ENCODE results near the gene XYLT1.

The XYLT1 gene

GRCh38 chr16:17258077-17258599 is 212.6 kb downstream of the XYLT1 start:
- Histone ChIP-seq H3K27ac (ENCODE audit: extremely low read depth, low read depth, low read length) (no peak overlapping the region), H3K36me3 (ENCODE audit: control insufficient read depth in 2 of 2, insufficient read depth in 1 of 2, low read length in 2 of 2) (no peaks in the 10 kb centered on the region), H3K4me1 (ENCODE audit: control insufficient read depth, insufficient read depth, low read length) (no peaks in the 10 kb centered on the region), H3K9me3 (ENCODE audit: control insufficient read depth, insufficient read depth, low read depth, low read length) (no peaks in the 10 kb centered on the region), H3K4me3 (ENCODE audit: low read depth, low read length) (no peak overlapping the region)
- no peak for TF ChIP-seq GLI4 (tag by site-specific recombination; IDR thresholded peaks at IDR 0.05)
- peak; percentile 43; the same call in 1 of the 2 replicates for TF ChIP-seq PRDM1 (tag by site-specific recombination; IDR thresholded peaks at IDR 0.05)
- peak; percentile 55 for TF ChIP-seq ZNF366 (tag by site-specific recombination; conservative IDR thresholded peaks at IDR 0.05)
- no peak for TF ChIP-seq ZNF121 (tag by site-specific recombination; IDR thresholded peaks at IDR 0.05)
- TF ChIP-seq ZNF391 (tag by site-specific recombination; IDR thresholded peaks at IDR 0.05; ENCODE audit: borderline replicate concordance, low read depth): no peak
- TF ChIP-seq ZBTB48 (tag by site-specific recombination; IDR thresholded peaks at IDR 0.05): no peak
- TF ChIP-seq ZNF529 (tag by site-specific recombination; IDR thresholded peaks at IDR 0.05; ENCODE audit: insufficient replicate concordance): no peak
- TF ChIP-seq KLF9 (tag by site-specific recombination; IDR thresholded peaks at IDR 0.05; ENCODE audit: low read depth): no peak
- TF ChIP-seq BCL11A (tag by site-specific recombination; IDR thresholded peaks at IDR 0.05; ENCODE audit: low read depth): no peak
- ChIA-PET POLR2A (no interaction called here), CTCF (no interaction called here)

GRCh38 chr16:17257426-17258023 is 213.2 kb downstream of the XYLT1 start:
- ChIA-PET POLR2A (no interaction called here), CTCF (no interaction called here)
- no peak overlapping the region for H3K27ac ChIP-seq (ENCODE audit: extremely low read depth, low read depth, low read length)
- H3K4me1 ChIP-seq (ENCODE audit: control insufficient read depth, insufficient read depth, low read length): no peaks in the 10 kb centered on the region
- H3K4me3 ChIP-seq (ENCODE audit: low read depth, low read length): no peak overlapping the region
- TF ChIP-seq ZBTB20 (tag by site-specific recombination; IDR thresholded peaks at IDR 0.05): no peak
- TF ChIP-seq ZEB2 (tag by site-specific recombination; IDR thresholded peaks at IDR 0.05): no peak
- TF ChIP-seq ZNF366 (tag by site-specific recombination; conservative IDR thresholded peaks at IDR 0.05): no peak
- H3K9me3 ChIP-seq (ENCODE audit: control insufficient read depth, insufficient read depth, low read depth, low read length): no peaks in the 10 kb centered on the region
- H3K36me3 ChIP-seq (ENCODE audit: control insufficient read depth in 2 of 2, insufficient read depth in 1 of 2, low read length in 2 of 2): no peaks in the 10 kb centered on the region

- POLR2A ChIA-PET: no interaction called here
- Histone ChIP-seq H3K9me3 (ENCODE audit: control insufficient read depth, insufficient read depth, low read depth, low read length) (no peaks in the 10 kb centered on the region), H3K4me3 (ENCODE audit: low read depth, low read length) (no peak overlapping the region), H3K36me3 (ENCODE audit: control insufficient read depth in 2 of 2, insufficient read depth in 1 of 2, low read length in 2 of 2) (no peaks in the 10 kb centered on the region), H3K4me1 (ENCODE audit: control insufficient read depth, insufficient read depth, low read length) (no peaks in the 10 kb centered on the region), H3K27ac (ENCODE audit: extremely low read depth, low read depth, low read length) (no peak overlapping the region)
- CTCF ChIA-PET: no interaction called here
- no peak for TF ChIP-seq ZNF558 (tag by site-specific recombination; IDR thresholded peaks at IDR 0.05)
- TF ChIP-seq ZFP69B (tag by site-specific recombination; IDR thresholded peaks at IDR 0.05): no peak
- no peak for TF ChIP-seq ZBTB21 (tag by site-specific recombination; IDR thresholded peaks at IDR 0.05)
- no peak for TF ChIP-seq ZNF670 (tag by site-specific recombination; IDR thresholded peaks at IDR 0.05; ENCODE audit: low read depth)
- TF ChIP-seq, protein P1, sequence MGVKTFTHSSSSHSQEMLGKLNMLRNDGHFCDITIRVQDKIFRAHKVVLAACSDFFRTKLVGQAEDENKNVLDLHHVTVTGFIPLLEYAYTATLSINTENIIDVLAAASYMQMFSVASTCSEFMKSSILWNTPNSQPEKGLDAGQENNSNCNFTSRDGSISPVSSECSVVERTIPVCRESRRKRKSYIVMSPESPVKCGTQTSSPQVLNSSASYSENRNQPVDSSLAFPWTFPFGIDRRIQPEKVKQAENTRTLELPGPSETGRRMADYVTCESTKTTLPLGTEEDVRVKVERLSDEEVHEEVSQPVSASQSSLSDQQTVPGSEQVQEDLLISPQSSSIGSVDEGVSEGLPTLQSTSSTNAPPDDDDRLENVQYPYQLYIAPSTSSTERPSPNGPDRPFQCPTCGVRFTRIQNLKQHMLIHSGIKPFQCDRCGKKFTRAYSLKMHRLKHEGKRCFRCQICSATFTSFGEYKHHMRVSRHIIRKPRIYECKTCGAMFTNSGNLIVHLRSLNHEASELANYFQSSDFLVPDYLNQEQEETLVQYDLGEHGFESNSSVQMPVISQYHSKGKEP (tag by site-specific recombination; IDR thresholded peaks at IDR 0.05): no peak
- no peak for TF ChIP-seq ZNF624 (tag by site-specific recombination; IDR thresholded peaks at IDR 0.05)
- no peak for TF ChIP-seq KLF10 (tag by site-specific recombination; IDR thresholded peaks at IDR 0.05)
- no peak for TF ChIP-seq ZNF354C (tag by site-specific recombination; IDR thresholded peaks at IDR 0.05; ENCODE audit: borderline replicate concordance, low read depth)
- TF ChIP-seq INSM2 (tag by site-specific recombination; IDR thresholded peaks at IDR 0.05): no peak
- TF ChIP-seq ZBTB26 (tag by site-specific recombination; optimal IDR thresholded peaks at IDR 0.05): no peak
- no peak for TF ChIP-seq SP7 (tag by site-specific recombination; IDR thresholded peaks at IDR 0.05)
- no peak for TF ChIP-seq MEIS1 (CRISPR knock-in tag; IDR thresholded peaks at IDR 0.05; ENCODE audit: borderline replicate concordance)
- no peak for TF ChIP-seq ZNF555 (tag by site-specific recombination; conservative IDR thresholded peaks at IDR 0.05)
- TF ChIP-seq ZNF623 (tag by site-specific recombination; IDR thresholded peaks at IDR 0.05): no peak
- TF ChIP-seq ZBTB6 (tag by site-specific recombination; IDR thresholded peaks at IDR 0.05): no peak
- TF ChIP-seq ZNF785 (tag by site-specific recombination; IDR thresholded peaks at IDR 0.05): no peak
Observed at GRCh38 chr16:17252701-17253100, 218.1 kb downstream of the XYLT1 start.

Measured in HEK293 (cell line).